GM21381 (cell line): ENCODE data around the gene APOBEC3H.

Source experiments
- ATAC-seq: cut with Tn5 transposase; IDR thresholded peaks from one replicate; pipeline ENCODE4 v1.9.1; 2021; ENCODE audit warnings: mild to moderate bottlenecking, moderate library complexity; ENCODE audit not compliant: unreplicated experiment

Gene APOBEC3H

GRCh38 chr22:39108487-39108886 is 11.4 kb downstream of the APOBEC3H start:
- ATAC-seq: no peak

DNA sequence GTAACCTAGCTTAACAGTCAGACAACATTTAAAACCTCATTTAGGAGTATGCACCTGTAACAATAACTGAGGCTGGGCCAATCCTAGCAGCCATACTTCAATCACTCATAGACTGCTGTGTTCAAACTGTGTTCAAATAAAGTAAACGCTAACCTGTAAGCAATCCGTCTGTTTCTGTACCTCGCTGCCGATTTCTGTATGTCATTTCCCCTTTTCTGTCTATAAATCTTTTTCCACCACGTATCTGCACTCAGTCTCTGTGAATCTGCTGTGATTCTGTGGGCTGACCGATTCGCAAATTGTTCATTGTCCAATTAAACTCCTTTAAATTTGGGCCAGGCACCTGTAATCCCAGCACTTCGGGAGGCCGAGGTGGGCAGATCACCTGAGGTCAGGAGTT is 12.3 kb downstream of the APOBEC3H start:
- ATAC-seq: no peak

GRCh38 chr22:39110631-39111561 is 13.9 kb downstream of the APOBEC3H start:
- no peak for ATAC-seq

DNA sequence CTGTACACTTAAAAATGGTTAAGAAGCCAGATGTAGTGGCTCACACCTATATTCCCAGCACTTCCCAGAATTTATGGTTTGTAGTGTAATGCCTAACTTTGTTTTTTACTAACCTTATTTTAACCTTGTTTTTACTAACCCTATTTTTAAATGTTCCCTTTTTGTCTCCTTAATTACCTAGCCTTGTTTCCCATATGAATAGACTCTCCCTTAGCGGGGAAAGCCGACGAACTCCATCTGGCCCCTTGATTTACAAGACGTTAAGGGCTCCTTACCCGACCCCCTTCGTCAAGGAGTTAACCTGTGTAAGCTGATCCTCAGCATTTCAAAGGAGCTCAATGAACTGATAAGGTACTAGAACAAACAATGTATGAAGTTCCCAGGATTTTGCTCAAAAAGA is 17.1 kb downstream of the APOBEC3H start:
- no peak for ATAC-seq

DNA sequence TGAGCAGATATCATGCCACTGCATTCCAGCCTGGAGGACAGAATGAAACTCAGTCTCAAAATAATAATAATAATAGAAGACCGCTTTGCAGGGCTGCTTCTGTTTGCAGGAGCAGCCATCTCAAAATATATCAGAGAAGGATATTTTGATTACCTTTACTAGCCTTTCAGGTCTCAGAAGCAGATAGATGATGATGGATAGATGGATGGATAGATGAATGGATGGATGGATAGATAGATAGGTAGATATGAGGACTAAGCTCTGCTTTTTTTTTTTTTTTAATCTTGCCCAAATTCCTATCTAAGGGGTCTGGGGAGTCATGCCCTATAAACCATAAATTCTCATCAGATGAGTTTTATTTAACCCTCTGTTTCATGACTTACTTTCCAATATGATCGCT is 18.5 kb downstream of the APOBEC3H start:
- no peak for ATAC-seq

DNA sequence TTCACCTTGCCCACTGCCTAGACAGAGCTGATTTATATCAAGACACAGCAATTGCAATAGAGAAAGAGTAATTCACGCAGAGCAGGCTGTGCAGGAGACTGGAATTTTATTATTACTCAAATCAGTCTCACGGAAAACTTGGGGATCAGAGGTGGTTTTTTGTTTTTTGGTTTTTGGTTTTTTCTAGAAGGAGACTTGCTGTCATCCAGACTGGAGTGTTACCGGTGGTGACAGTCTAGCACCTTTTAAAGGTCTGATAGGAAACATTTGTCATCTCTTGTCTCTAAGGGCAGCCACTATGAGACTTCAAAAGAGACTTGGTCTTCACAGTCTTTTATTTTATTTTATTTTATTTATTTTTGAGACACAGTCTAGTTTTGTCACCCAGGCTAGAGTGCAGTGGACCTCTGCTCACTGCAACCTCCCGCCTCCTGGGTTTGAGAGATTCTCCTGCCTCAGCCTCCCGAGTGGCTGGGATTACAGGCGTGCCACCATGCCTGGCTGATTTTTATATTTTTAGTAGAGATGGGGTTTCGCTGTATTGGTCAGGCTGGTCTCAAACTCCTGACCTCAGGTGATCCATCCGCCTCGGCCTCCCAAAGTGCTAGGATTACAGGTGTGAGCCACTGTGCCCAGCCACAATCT is 19.1 kb downstream of the APOBEC3H start:
- ATAC-seq: no peak

- ATAC-seq: no peak
Measured at GRCh38 chr22:39117585-39118191, 20.6 kb downstream of the APOBEC3H start.

DNA sequence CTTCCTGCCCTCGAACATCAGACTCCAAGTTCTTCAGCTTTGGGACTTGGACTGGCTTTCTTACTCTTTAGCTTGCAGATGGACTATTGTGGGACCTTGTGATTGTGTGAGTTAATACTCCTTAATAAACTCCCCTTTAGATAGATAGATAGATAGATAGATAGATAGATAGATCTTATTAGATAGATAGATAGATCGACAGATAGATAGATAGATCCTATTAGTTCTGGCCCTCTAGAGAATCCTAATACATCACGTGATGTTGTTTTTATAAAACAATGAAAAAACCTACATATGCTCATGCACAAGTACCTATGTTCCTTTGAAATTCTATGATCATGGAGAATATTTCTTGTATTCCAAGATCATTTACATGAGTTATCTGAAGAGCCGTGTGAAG is 23.9 kb downstream of the APOBEC3H start:
- ATAC-seq: no peak

- no peak for ATAC-seq
Measured at GRCh38 chr22:39122772-39123470, 25.9 kb downstream of the APOBEC3H start.

GRCh38 chr22:39123751-39124581 is 26.9 kb downstream of the APOBEC3H start:
- ATAC-seq: no peak

GRCh38 chr22:39125622-39126021 is 28.6 kb downstream of the APOBEC3H start:
- no peak for ATAC-seq

DNA sequence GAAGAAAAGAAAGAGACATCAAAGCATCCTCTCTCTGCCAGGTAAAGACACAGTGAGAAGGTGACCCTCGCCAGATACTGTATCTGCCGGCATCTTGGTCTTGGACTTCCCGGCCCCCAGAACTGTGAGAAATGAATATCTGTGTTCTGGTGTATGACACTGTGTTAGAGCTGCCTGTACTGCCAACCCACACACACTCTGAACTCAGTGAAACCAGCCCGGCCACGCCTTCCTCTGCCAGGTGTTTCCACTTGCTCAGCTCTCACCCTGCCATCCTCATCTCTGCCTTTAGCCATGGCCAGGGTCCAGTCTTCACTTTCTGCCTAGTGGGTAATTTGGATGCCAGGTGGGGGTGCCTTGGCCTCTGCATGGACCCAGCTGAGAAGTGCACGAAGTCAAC is 31.5 kb downstream of the APOBEC3H start:
- ATAC-seq: no peak

- ATAC-seq: no peak
Measured at GRCh38 chr22:39129081-39129480, 32.0 kb downstream of the APOBEC3H start.

DNA sequence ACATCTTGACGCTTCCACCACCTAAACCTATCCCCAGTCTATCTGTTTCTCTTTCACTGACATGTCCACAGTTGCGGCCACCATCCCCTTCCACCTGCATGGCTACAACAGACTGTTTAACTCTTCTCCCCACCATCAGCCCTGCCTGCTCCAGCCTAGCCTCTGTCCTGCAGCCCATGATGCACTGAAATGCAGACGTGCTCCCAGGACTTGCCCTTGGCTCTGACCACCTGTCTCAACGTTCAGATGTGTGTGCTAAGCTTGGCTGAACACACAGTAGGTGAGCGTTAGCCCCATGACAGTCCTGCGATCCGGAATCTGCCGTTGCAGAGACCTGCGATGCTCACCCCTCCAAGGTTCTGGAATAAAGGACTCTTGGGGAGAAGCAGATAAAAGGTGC is 32.7 kb downstream of the APOBEC3H start:
- ATAC-seq: no peak

GRCh38 chr22:39130152-39130704 is 33.2 kb downstream of the APOBEC3H start:
- no peak for ATAC-seq

DNA sequence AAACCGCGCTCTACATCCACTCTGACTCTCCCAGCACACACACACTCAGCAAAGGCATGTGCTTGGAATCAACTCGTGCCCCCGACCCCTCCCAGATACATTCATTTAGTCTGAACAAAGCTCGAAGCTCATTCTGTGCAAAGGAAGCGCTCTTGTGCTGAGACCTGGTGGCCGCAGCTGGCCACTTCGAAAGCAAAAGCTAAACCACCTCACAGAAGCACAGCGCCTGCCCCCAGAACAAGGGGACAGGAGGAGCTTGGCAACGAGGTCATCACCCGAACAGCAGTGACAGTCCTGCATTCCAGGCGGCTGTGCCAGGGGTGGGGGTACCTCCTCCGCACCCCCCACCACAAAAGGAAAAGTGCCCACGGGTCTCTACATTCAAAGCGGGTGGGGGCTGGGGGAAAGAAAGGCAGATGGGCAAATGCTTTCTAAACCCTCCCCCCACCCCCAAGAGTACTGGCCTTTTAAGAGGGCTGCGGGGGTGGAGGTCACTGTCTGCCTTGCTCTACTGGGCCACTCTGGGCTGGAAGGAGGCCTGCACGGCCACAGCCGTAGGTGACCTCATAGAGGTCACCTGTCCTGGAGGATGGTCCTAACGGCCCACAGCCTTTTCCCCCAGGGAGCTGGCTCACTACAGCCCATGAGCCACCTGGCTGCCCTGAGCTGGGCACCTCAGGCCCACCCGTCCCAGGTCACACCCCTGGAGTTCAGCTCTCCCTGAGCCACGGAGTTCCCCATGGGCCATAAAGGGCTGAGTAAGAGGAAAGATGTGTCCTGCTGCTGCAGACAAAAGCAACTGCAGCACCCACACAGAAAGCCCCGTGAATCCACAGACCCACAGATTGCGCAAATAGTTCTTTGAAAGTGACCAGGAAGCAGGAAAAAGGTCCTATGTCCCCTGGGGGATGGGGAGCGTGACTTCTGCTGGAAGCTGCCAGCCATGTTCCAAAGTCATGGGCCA is 34.1 kb downstream of the APOBEC3H start:
- no peak for ATAC-seq

GRCh38 chr22:39132281-39132680 is 35.2 kb downstream of the APOBEC3H start:
- ATAC-seq: no peak

DNA sequence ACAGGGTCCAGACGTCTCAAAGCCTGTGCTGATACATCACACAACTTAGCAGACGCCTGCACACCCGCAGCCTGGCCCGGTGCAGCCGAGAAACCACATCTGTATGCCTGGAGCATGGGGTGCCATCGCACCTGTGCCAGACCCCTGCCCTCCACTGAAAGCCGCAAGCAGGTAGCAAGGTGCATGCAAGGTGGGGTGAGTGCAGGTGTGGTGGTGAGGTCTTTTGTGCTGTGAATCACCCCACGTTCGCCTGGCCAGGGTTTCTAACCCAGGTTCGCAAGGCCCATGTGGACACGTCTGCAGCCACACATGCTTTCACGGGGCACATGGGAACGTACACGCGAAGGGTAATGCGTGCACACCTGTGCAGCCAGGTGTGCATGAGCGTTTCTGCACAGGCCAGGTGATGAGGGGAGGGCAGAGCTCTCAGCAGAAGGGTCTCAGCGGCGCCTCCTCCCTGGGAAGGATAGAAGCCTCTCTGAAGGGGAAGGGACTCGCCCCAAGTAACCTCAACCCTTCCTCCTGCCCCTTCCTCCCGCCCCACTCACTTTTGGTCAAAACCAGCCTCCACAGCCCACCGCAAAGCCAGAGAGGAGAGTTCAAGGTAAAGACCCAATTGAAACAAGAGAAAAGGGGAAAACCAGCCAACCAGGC is 36.0 kb downstream of the APOBEC3H start:
- no peak for ATAC-seq
